ENCODE measurements around the gene NR5A1. TPM values are rescaled to one million over a fixed set of nuclear protein-coding genes. Genes with fewer than 3 reads are reported as not detected.

The NR5A1 gene
- not detected in 2 replicates for total RNA-seq

- no peak for DNase-seq (ENCODE audit: low read depth)
- no peak for FAIRE-seq
- Histone ChIP-seq H3K27me3 (ENCODE audit: control insufficient read depth, insufficient read depth, low read length) (peaks cover 28% of the 10 kb centered on the region), H3K4me3 (ENCODE audit: low read depth, low read length) (no peak within 1 kb of the TSS), H3K36me3 (ENCODE audit: control insufficient read depth, insufficient read depth, low read length) (no peaks in the 10 kb centered on the region)
- TF ChIP-seq CTCF (IDR thresholded peaks at IDR 0.05; ENCODE audit: insufficient read depth, low read length, severe bottlenecking) = no peak
These were observed at the start of gene NR5A1 for GRCh38 chr9:124506931-124507879. Gene NR5A1, minus strand, starts transcription at chr9:124507399. Its CDS starts 4,004 bp downstream, at chr9:124503395.

GRCh38 chr9:124555043-124555442, 47.8 kb upstream of the NR5A1 start:
- DNase-seq (ENCODE audit: low read depth) (no peak), FAIRE-seq (no peak)
- no peaks in the 10 kb centered on the region for H3K27me3 ChIP-seq (ENCODE audit: control insufficient read depth, insufficient read depth, low read length)
- TF ChIP-seq CTCF (IDR thresholded peaks at IDR 0.05; ENCODE audit: insufficient read depth, low read length, severe bottlenecking) = no peak
- H3K36me3 ChIP-seq (ENCODE audit: control insufficient read depth, insufficient read depth, low read length) = no peaks in the 10 kb centered on the region
- H3K4me3 ChIP-seq (ENCODE audit: low read depth, low read length) = no peak overlapping the region

GRCh38 chr9:124553738-124554137, 46.5 kb upstream of the NR5A1 start:
- H3K36me3 ChIP-seq (ENCODE audit: control insufficient read depth, insufficient read depth, low read length) = no peaks in the 10 kb centered on the region
- H3K4me3 ChIP-seq (ENCODE audit: low read depth, low read length) = no peak overlapping the region
- no peaks in the 10 kb centered on the region for H3K27me3 ChIP-seq (ENCODE audit: control insufficient read depth, insufficient read depth, low read length)
- FAIRE-seq = no peak
- no peak for TF ChIP-seq CTCF (IDR thresholded peaks at IDR 0.05; ENCODE audit: insufficient read depth, low read length, severe bottlenecking)
- DNase-seq (ENCODE audit: low read depth) = peak; percentile 54

GRCh38 chr9:124552273-124552605, 45.0 kb upstream of the NR5A1 start:
- Histone ChIP-seq H3K4me3 (ENCODE audit: low read depth, low read length) (no peak overlapping the region), H3K27me3 (ENCODE audit: control insufficient read depth, insufficient read depth, low read length) (no peaks in the 10 kb centered on the region), H3K36me3 (ENCODE audit: control insufficient read depth, insufficient read depth, low read length) (no peaks in the 10 kb centered on the region)
- no peak for FAIRE-seq
- TF ChIP-seq CTCF (IDR thresholded peaks at IDR 0.05; ENCODE audit: insufficient read depth, low read length, severe bottlenecking) = no peak
- no peak for DNase-seq (ENCODE audit: low read depth)

DNA sequence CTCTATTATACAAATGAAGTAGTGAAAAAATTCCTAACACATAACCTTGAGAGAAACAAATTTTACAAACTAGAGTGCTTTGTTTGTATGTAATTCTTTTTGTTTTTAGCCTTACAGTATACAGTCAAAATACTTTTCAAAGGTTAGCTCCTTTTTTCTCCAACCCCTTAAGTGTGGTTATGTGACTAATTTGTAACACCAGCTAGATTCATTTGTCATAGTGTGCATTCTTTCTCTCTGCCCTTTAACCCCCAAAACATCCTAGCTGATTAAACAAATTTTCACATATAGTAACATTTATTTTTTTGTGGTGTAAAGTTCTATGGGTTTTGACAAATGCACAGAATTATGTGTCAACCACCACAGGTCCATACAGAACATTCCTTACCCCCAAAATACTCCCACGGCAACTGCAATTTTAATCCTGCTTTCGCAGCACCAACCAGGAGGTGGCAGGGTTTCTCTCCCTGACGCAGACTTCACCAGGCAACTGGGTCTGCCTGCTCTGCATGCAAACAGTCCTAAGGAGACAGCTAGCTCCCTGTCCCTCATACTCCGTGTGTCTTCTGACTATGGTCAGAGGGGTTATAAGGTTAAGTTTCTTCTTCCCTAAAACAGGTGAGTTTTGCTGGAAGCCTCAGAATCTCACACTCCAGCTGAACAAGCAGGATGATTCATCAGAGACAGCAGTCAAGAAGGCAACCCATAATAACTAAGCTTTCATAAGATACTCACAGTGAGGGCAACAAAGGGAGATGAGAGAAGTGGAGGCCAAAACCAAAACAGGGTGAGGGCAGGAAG, 44.5 kb upstream of the NR5A1 start:
- peak; percentile 76 for TF ChIP-seq CTCF (IDR thresholded peaks at IDR 0.05; ENCODE audit: insufficient read depth, low read length, severe bottlenecking)
- Histone ChIP-seq H3K27me3 (ENCODE audit: control insufficient read depth, insufficient read depth, low read length) (no peaks in the 10 kb centered on the region), H3K36me3 (ENCODE audit: control insufficient read depth, insufficient read depth, low read length) (no peaks in the 10 kb centered on the region), H3K4me3 (ENCODE audit: low read depth, low read length) (no peak overlapping the region)
- FAIRE-seq (no peak), DNase-seq (ENCODE audit: low read depth) (peak; percentile 71)
